Mesenchymal stem cell (in vitro differentiated cells and primary cell): ENCODE measurements around the gene HLA-A.
"Not testable (repeated sequence)": the region's sequence is repeated elsewhere in the genome, so short reads cannot be mapped to it uniquely, and the experiment has no call there.

Experiments
- DNase-seq: peaks from one replicate; pipeline ENCODE4 v3.0.0-alpha.2; 2013
- H2AFZ ChIP-seq: one replicate; pipeline ENCODE4 v1.6.1; 2013; ENCODE audit warnings: low read depth, mild to moderate bottlenecking, control low read depth, inconsistent platforms, low read length, moderate library complexity
- H2AK5ac ChIP-seq: 2 replicates; pipeline ENCODE4 v1.6.1; 2013; ENCODE audit warnings: low read length, moderate library complexity, mild to moderate bottlenecking, inconsistent platforms; ENCODE audit not compliant: severe bottlenecking
- H2BK120ac ChIP-seq: one replicate; pipeline ENCODE4 v1.6.1; 2013; ENCODE audit warnings: low read depth, mild to moderate bottlenecking, inconsistent platforms, low read length, moderate library complexity
- H2BK12ac ChIP-seq, 2 experiments: one replicate each; pipeline ENCODE4 v1.6.1; 2013; ENCODE audit warnings: inconsistent platforms in 2 of 2, low read length in 2 of 2, mild to moderate bottlenecking in 2 of 2, moderate library complexity in 2 of 2, control low read depth in 1 of 2
- H2BK15ac ChIP-seq: one replicate; pipeline ENCODE4 v1.6.1; 2013; ENCODE audit warnings: mild to moderate bottlenecking, low read depth, inconsistent platforms; ENCODE audit not compliant: poor library complexity, severe bottlenecking
- H2BK5ac ChIP-seq: 2 replicates; pipeline ENCODE4 v1.6.1; 2013; ENCODE audit warnings: low read depth, mild to moderate bottlenecking, low read length, control low read depth, inconsistent platforms; ENCODE audit not compliant: poor library complexity, severe bottlenecking
- H3K14ac ChIP-seq, 2 experiments: one replicate each; pipeline ENCODE4 v1.6.1; 2013; ENCODE audit warnings: inconsistent platforms in 2 of 2, low read length in 2 of 2, control low read depth in 1 of 2, mild to moderate bottlenecking in 1 of 2, moderate library complexity in 1 of 2
- H3K18ac ChIP-seq, 2 experiments: one replicate each; pipeline ENCODE4 v1.6.1; 2013; ENCODE audit warnings: inconsistent platforms in 2 of 2, low read length in 2 of 2, control low read depth in 1 of 2, low read depth in 1 of 2, mild to moderate bottlenecking in 1 of 2
- H3K23ac ChIP-seq, 2 experiments: one replicate each; pipeline ENCODE4 v1.6.1; 2013; ENCODE audit warnings: inconsistent platforms in 2 of 2, low read length in 2 of 2, mild to moderate bottlenecking in 2 of 2, moderate library complexity in 2 of 2, control low read depth in 1 of 2
- H3K27ac ChIP-seq: 2 replicates; pipeline ENCODE4 v1.5.1; 2013; ENCODE audit warnings: mild to moderate bottlenecking, moderate library complexity, low read length, control low read depth, inconsistent platforms; ENCODE audit not compliant: poor library complexity, severe bottlenecking
- H3K27me3 ChIP-seq, 2 experiments: 2 replicates each; pipeline versions ENCODE4 v1.6.1 to v1.7.0; 2013; ENCODE audit warnings: low read length in 2 of 2, mild to moderate bottlenecking in 2 of 2, moderate library complexity in 2 of 2, control low read depth in 1 of 2, inconsistent platforms in 1 of 2; ENCODE audit not compliant: control insufficient read depth in 1 of 2, insufficient read depth in 1 of 2
- H3K36me3 ChIP-seq, 2 experiments: 2 replicates each; pipeline versions ENCODE4 v1.6.1 to v1.7.0; 2013; ENCODE audit warnings: low read length in 2 of 2, control low read depth in 1 of 2, inconsistent platforms in 1 of 2, low read depth in 1 of 2, mild to moderate bottlenecking in 1 of 2; ENCODE audit not compliant: insufficient read depth in 2 of 2, control insufficient read depth in 1 of 2
- H3K4ac ChIP-seq, 2 experiments: one replicate each; pipeline ENCODE4 v1.6.1; 2013; ENCODE audit warnings: inconsistent platforms in 2 of 2, low read length in 2 of 2, mild to moderate bottlenecking in 2 of 2, moderate library complexity in 2 of 2, control low read depth in 1 of 2, low read depth in 1 of 2
- H3K4me1 ChIP-seq: 2 replicates; pipeline ENCODE4 v1.6.1; 2013; ENCODE audit warnings: low read depth, low read length, control low read depth; ENCODE audit not compliant: control insufficient read depth, insufficient read depth
- H3K4me2 ChIP-seq: 2 replicates; pipeline ENCODE4 v1.6.1; 2013; ENCODE audit warnings: low read length, mild to moderate bottlenecking, inconsistent platforms; ENCODE audit not compliant: poor library complexity, severe bottlenecking
- H3K4me3 ChIP-seq, 2 experiments: 2 replicates each; pipeline versions ENCODE4 v1.5.1 to v1.7.0; 2013; ENCODE audit warnings: low read length in 2 of 2, mild to moderate bottlenecking in 2 of 2, control low read depth in 1 of 2, low read depth in 1 of 2; ENCODE audit not compliant: insufficient read depth in 1 of 2
- H3K79me1 ChIP-seq: replicated peaks from 2 replicates; pipeline ENCODE4 v1.6.1; 2013; ENCODE audit warnings: mild to moderate bottlenecking, control low read depth, low read length, inconsistent platforms; ENCODE audit not compliant: poor library complexity, severe bottlenecking
- H3K9ac ChIP-seq: 2 replicates; pipeline ENCODE4 v1.7.0; 2013; ENCODE audit warnings: mild to moderate bottlenecking, low read length, moderate library complexity
- H3K9me3 ChIP-seq: 2 replicates; pipeline ENCODE4 v1.7.0; 2013; ENCODE audit warnings: mild to moderate bottlenecking, low read length; ENCODE audit not compliant: control insufficient read depth
- H4K8ac ChIP-seq: one replicate; pipeline ENCODE4 v1.6.1; 2013; ENCODE audit warnings: inconsistent platforms, mild to moderate bottlenecking, low read length, moderate library complexity
- H4K91ac ChIP-seq: one replicate; pipeline ENCODE4 v1.6.1; 2013; ENCODE audit warnings: mild to moderate bottlenecking, low read length, inconsistent platforms
- WGBS: methylation state at CpG from one replicate; pipeline ENCODE4 v1.1.7; 2013; ENCODE audit warnings: mixed read lengths; 5-methylcytosine and 5-hydroxymethylcytosine counted together

Gene HLA-A

GRCh38 chr6:29980013-29980412 lies 37.7 kb downstream of the HLA-A start:
- H3K36me3 ChIP-seq, H2BK12ac ChIP-seq, DNase-seq, H3K23ac ChIP-seq, H3K9ac ChIP-seq, H4K91ac ChIP-seq, H3K18ac ChIP-seq, H2BK5ac ChIP-seq, H2BK120ac ChIP-seq, H4K8ac ChIP-seq, H2AFZ ChIP-seq, H3K79me1 ChIP-seq, H2BK15ac ChIP-seq, H3K4ac ChIP-seq, H3K4me3 ChIP-seq, H2AK5ac ChIP-seq, H3K4me2 ChIP-seq, H3K9me3 ChIP-seq, H3K14ac ChIP-seq, H3K27ac ChIP-seq: not testable (repeated sequence)
- peaks cover 11% of the 10 kb centered on the region for H3K4me1 ChIP-seq
- peaks cover 22 to 29% of the 10 kb centered on the region in 2 experiments for H3K27me3 ChIP-seq
- no CpG with 5 or more reads among the region's 4 CpGs for WGBS

- peaks cover under 1% of the 10 kb centered on the region for H3K79me1 ChIP-seq
- no peaks in the 10 kb centered on the region for H3K36me3 ChIP-seq
- no peak for DNase-seq
- H3K9me3 ChIP-seq = no peaks in the 10 kb centered on the region
- H3K4me2 ChIP-seq = no peak overlapping the region
- H2BK15ac ChIP-seq = no peak overlapping the region
- 88% methylated on average over 10 of the region's 10 CpGs for WGBS
- H3K18ac ChIP-seq = no peak overlapping the region
- H3K9ac ChIP-seq = no peak overlapping the region
- peaks cover 17 to 29% of the 10 kb centered on the region in 2 experiments for H3K27me3 ChIP-seq
- H3K4me3 ChIP-seq = peak overlapping the region in 1 of 2 experiments; percentile 1
- H4K8ac ChIP-seq = no peak overlapping the region
- H2BK12ac ChIP-seq = no peak overlapping the region
- H3K4me1 ChIP-seq = peaks cover 6% of the 10 kb centered on the region
- no peak overlapping the region for H3K4ac ChIP-seq
- H4K91ac ChIP-seq = no peak overlapping the region
- no peak overlapping the region for H3K23ac ChIP-seq
- no peak overlapping the region for H2AK5ac ChIP-seq
- H2BK120ac ChIP-seq = no peak overlapping the region
- no peak overlapping the region for H3K14ac ChIP-seq
- no peak overlapping the region for H2BK5ac ChIP-seq
- H3K27ac ChIP-seq = no peak overlapping the region
- no peak overlapping the region for H2AFZ ChIP-seq
Observed at GRCh38 chr6:29980511-29980910, 38.2 kb downstream of the HLA-A start.

GRCh38 chr6:29981211-29981812 lies 39.0 kb downstream of the HLA-A start:
- Histone ChIP-seq H3K23ac (no peak overlapping the region), H3K79me1 (no peaks in the 10 kb centered on the region), H3K4ac (no peak overlapping the region), H2BK12ac (no peak overlapping the region), H3K27ac (no peak overlapping the region), H3K4me1 (peaks cover 3% of the 10 kb centered on the region), H2BK120ac (no peak overlapping the region), H4K91ac (no peak overlapping the region), H3K4me3 (no peak overlapping the region), H3K18ac (no peak overlapping the region), H2AFZ (no peak overlapping the region), H4K8ac (no peak overlapping the region), H2AK5ac (no peak overlapping the region), H3K4me2 (no peak overlapping the region), H3K9ac (no peak overlapping the region), H2BK5ac (no peak overlapping the region), H3K36me3 (no peaks in the 10 kb centered on the region), H3K27me3 (peaks cover 11 to 26% of the 10 kb centered on the region in 2 experiments), H3K14ac (no peak overlapping the region), H3K9me3 (no peaks in the 10 kb centered on the region), H2BK15ac (no peak overlapping the region)
- DNase-seq = no peak
- 93% methylated on average over 8 of the region's 8 CpGs for WGBS

GRCh38 chr6:29982097-29982496 lies 39.8 kb downstream of the HLA-A start:
- no peak overlapping the region for H4K8ac ChIP-seq
- no peaks in the 10 kb centered on the region for H3K79me1 ChIP-seq
- peaks cover 2% of the 10 kb centered on the region for H3K4me1 ChIP-seq
- H3K18ac ChIP-seq = no peak overlapping the region
- H3K23ac ChIP-seq = no peak overlapping the region
- no peak overlapping the region for H3K4ac ChIP-seq
- H2AK5ac ChIP-seq = no peak overlapping the region
- H4K91ac ChIP-seq = no peak overlapping the region
- DNase-seq = no peak
- H2BK120ac ChIP-seq = no peak overlapping the region
- no peak overlapping the region for H2BK5ac ChIP-seq
- no peak overlapping the region for H2AFZ ChIP-seq
- no peak overlapping the region for H3K9ac ChIP-seq
- no peak overlapping the region for H3K4me2 ChIP-seq
- no peak overlapping the region for H3K14ac ChIP-seq
- H3K27ac ChIP-seq = no peak overlapping the region
- H2BK15ac ChIP-seq = no peak overlapping the region
- no peaks in the 10 kb centered on the region for H3K9me3 ChIP-seq
- H2BK12ac ChIP-seq = no peak overlapping the region
- H3K36me3 ChIP-seq = no peaks in the 10 kb centered on the region
- H3K27me3 ChIP-seq = peaks cover 11 to 34% of the 10 kb centered on the region in 2 experiments
- H3K4me3 ChIP-seq = no peak overlapping the region
